PC-9 (cell line): ENCODE data around the gene CHRNA4. TPM values are rescaled to one million over a fixed set of nuclear protein-coding genes. Genes with fewer than 3 reads are reported as not detected.

Experiments
- BruUV-seq: library from RNA; stranded (reverse); fragments of 400-500 nt; replicated peaks from 2 replicates; lab custom pipeline; 2021; lab: Mats Ljungman, UMichigan
- CTCF ChIA-PET: fragments of 300-600 bp; sonication (Branson Sonifier 250); formaldehyde crosslinking; loops from one replicate; lab custom pipeline; 2022; ENCODE audit warnings: antibody characterized with exemption; lab: Charles Lee
- POLR2A ChIA-PET: fragments of 300-600 bp; sonication (Branson Sonifier 250); formaldehyde crosslinking; loops from one replicate; lab custom pipeline; 2022; ENCODE audit warnings: antibody characterized with exemption; ENCODE audit not compliant: unreplicated experiment; lab: Charles Lee
- DNase-seq, 2 experiments: peaks; one replicate each; pipeline versions ENCODE4 v3.0.0 to v3.0.0-alpha.2; 2015 to 2022; ENCODE audit warnings: mixed read lengths in 1 of 2
- H2AFZ ChIP-seq: fragments of 200-600 bp; sonication (generic); 2 replicates; pipeline ENCODE4 v1.8.1; 2017; ENCODE audit warnings: antibody characterized with exemption
- H3F3A ChIP-seq: fragments of 200-600 bp; sonication (generic); 2 replicates; pipeline ENCODE4 v1.8.1; 2017; ENCODE audit warnings: antibody characterized with exemption, mild to moderate bottlenecking, low read depth; ENCODE audit not compliant: insufficient read depth
- H3K27ac ChIP-seq: fragments of 200-600 bp; sonication (generic); 2 replicates; pipeline ENCODE4 v1.6.1; 2016; ENCODE audit warnings: mixed run types
- H3K27me3 ChIP-seq: fragments of 200-600 bp; sonication (generic); 2 replicates; pipeline ENCODE4 v1.6.1; 2016; ENCODE audit warnings: low read depth, mixed run types; ENCODE audit not compliant: insufficient read depth
- H3K36me3 ChIP-seq: fragments of 200-600 bp; sonication (generic); 2 replicates; pipeline ENCODE4 v1.6.1; 2016; ENCODE audit warnings: low read depth, mixed run types
- H3K4me1 ChIP-seq: fragments of 200-600 bp; sonication (generic); replicated peaks from 2 replicates; pipeline ENCODE4 v1.6.1; 2016; ENCODE audit warnings: mixed run types; ENCODE audit not compliant: insufficient read depth
- H3K4me2 ChIP-seq: fragments of 200-600 bp; sonication (generic); 2 replicates; pipeline ENCODE4 v1.6.1; 2017; ENCODE audit warnings: mixed run types
- H3K4me3 ChIP-seq: fragments of 200-600 bp; sonication (generic); 2 replicates; pipeline ENCODE4 v1.6.1; 2016; ENCODE audit warnings: mixed run types
- H3K79me2 ChIP-seq: fragments of 200-600 bp; sonication (generic); 2 replicates; pipeline ENCODE4 v1.6.1; 2017; ENCODE audit warnings: low read depth, mixed run types
- H3K9me2 ChIP-seq: fragments of 200-600 bp; sonication (generic); 2 replicates; pipeline ENCODE4 v1.8.1; 2017; ENCODE audit warnings: mild to moderate bottlenecking; ENCODE audit not compliant: insufficient read depth
- H3K9me3 ChIP-seq: fragments of 200-600 bp; sonication (generic); 2 replicates; pipeline ENCODE4 v1.8.1; 2016; ENCODE audit warnings: low read depth; ENCODE audit not compliant: insufficient read depth
- H4K20me1 ChIP-seq: fragments of 200-600 bp; sonication (generic); 2 replicates; pipeline ENCODE4 v1.8.1; 2017; ENCODE audit not compliant: insufficient read depth
- EZH2 ChIP-seq: fragments of 200-600 bp; sonication (generic); IDR thresholded peaks from 2 replicates; pipeline ENCODE4 v1.8.0; 2017; ENCODE audit warnings: antibody characterized with exemption, low read depth
- intact Hi-C: fragments of 100-400 bp; cut with micrococcal nuclease; formaldehyde crosslinking; loops from one replicate; pipeline ENCODE4 v1.10.0; 2022; ENCODE audit not compliant: unreplicated experiment
- total RNA-seq: library from RNA; stranded (reverse); gene quantifications from 2 replicates; pipeline ENCODE4 v1.2.3, GENCODE V29; 2021
- TF ChIP-seq, protein P1 (sequence below): fragments of 200-600 bp; sonication (generic); conservative IDR thresholded peaks from 2 replicates; pipeline ENCODE4 v1.6.1; 2017; ENCODE audit warnings: mixed run types, antibody characterized with exemption, mild to moderate bottlenecking, moderate library complexity

Gene CHRNA4
- total RNA-seq, 1 experiment from 2014 or later: not detected

DNA sequence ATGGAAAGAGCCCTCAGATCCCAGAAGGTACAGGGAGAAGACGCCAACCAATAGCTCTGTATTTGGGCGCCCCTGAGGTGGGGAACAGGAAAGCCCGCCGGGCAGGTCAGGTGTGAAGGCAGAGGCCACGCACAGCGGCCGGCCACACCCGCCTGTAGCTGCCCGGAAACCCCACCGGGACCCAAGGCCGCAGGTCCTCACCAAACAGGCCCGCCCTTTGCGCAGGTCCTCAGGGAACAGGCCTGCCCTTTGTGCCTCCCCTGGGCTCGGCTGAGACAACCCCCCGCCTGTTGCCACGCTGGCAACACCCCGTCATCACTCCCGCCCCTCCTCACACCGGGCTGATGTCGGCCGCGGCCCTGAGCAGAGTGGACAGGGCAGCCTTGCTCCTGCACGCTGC is 44.9 kb upstream of the CHRNA4 start:
- peaks cover 95% of the 10 kb centered on the region for H3K27me3 ChIP-seq
- no peaks in the 10 kb centered on the region for H3F3A ChIP-seq
- H4K20me1 ChIP-seq: 0 out of 2 replicates have a peak, but pooled peaks cover 9% of the 10 kb centered on the region
- no peaks in the 10 kb centered on the region for H3K9me3 ChIP-seq
- no peak overlapping the region for H2AFZ ChIP-seq
- CTCF ChIA-PET: no interaction called here
- no peak overlapping the region for H3K4me3 ChIP-seq
- no peaks in the 10 kb centered on the region for H3K9me2 ChIP-seq
- no TSS peak for BruUV-seq
- POLR2A ChIA-PET: no interaction called here
- H3K36me3 ChIP-seq: no peaks in the 10 kb centered on the region
- TF ChIP-seq, protein P1, sequence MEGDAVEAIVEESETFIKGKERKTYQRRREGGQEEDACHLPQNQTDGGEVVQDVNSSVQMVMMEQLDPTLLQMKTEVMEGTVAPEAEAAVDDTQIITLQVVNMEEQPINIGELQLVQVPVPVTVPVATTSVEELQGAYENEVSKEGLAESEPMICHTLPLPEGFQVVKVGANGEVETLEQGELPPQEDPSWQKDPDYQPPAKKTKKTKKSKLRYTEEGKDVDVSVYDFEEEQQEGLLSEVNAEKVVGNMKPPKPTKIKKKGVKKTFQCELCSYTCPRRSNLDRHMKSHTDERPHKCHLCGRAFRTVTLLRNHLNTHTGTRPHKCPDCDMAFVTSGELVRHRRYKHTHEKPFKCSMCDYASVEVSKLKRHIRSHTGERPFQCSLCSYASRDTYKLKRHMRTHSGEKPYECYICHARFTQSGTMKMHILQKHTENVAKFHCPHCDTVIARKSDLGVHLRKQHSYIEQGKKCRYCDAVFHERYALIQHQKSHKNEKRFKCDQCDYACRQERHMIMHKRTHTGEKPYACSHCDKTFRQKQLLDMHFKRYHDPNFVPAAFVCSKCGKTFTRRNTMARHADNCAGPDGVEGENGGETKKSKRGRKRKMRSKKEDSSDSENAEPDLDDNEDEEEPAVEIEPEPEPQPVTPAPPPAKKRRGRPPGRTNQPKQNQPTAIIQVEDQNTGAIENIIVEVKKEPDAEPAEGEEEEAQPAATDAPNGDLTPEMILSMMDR: no peak
- TF ChIP-seq EZH2: no peak
- H3K4me1 ChIP-seq: no peaks in the 10 kb centered on the region
- intact Hi-C loops: no loop called here
- no peak for DNase-seq
- no peak overlapping the region for H3K27ac ChIP-seq
- no peaks in the 10 kb centered on the region for H3K79me2 ChIP-seq
- H3K4me2 ChIP-seq: no peak overlapping the region

GRCh38 chr20:63405102-63405730 is 44.1 kb upstream of the CHRNA4 start:
- intact Hi-C loops: no loop called here
- 0 out of 2 replicates have a peak, but pooled peaks cover 9% of the 10 kb centered on the region for H4K20me1 ChIP-seq
- no TSS peak for BruUV-seq
- peaks cover 95% of the 10 kb centered on the region for H3K27me3 ChIP-seq
- no peak overlapping the region for H2AFZ ChIP-seq
- no peak for DNase-seq
- H3K4me3 ChIP-seq: no peak overlapping the region
- no peaks in the 10 kb centered on the region for H3K9me3 ChIP-seq
- no peaks in the 10 kb centered on the region for H3K36me3 ChIP-seq
- no peaks in the 10 kb centered on the region for H3K9me2 ChIP-seq
- no peaks in the 10 kb centered on the region for H3F3A ChIP-seq
- H3K4me2 ChIP-seq: no peak overlapping the region
- CTCF ChIA-PET: no interaction called here
- POLR2A ChIA-PET: no interaction called here
- H3K79me2 ChIP-seq: no peaks in the 10 kb centered on the region
- H3K4me1 ChIP-seq: no peaks in the 10 kb centered on the region
- H3K27ac ChIP-seq: no peak overlapping the region
- TF ChIP-seq, protein P1: no peak
- no peak for TF ChIP-seq EZH2

- H3K79me2 ChIP-seq: no peaks in the 10 kb centered on the region
- no TSS peak for BruUV-seq
- no peak overlapping the region for H3K4me2 ChIP-seq
- H3K9me2 ChIP-seq: no peaks in the 10 kb centered on the region
- DNase-seq: no peak
- no peak overlapping the region for H3K4me3 ChIP-seq
- H3K4me1 ChIP-seq: no peaks in the 10 kb centered on the region
- no peaks in the 10 kb centered on the region for H3K9me3 ChIP-seq
- H4K20me1 ChIP-seq: 0 out of 2 replicates have a peak, but pooled peaks cover 9% of the 10 kb centered on the region
- no peak overlapping the region for H3K27ac ChIP-seq
- H3F3A ChIP-seq: no peaks in the 10 kb centered on the region
- H2AFZ ChIP-seq: no peak overlapping the region
- H3K27me3 ChIP-seq: peaks cover 97% of the 10 kb centered on the region
- CTCF ChIA-PET: no interaction called here
- TF ChIP-seq, protein P1: no peak
- no peak for TF ChIP-seq EZH2
- intact Hi-C loops: no loop called here
- H3K36me3 ChIP-seq: no peaks in the 10 kb centered on the region
- POLR2A ChIA-PET: no interaction called here
Measured at GRCh38 chr20:63404129-63405085, 43.3 kb upstream of the CHRNA4 start.
